Activated T-helper 17 cell treated with anti-CD3 and anti-CD28 coated beads, Interleukin-2, amount 50 U/mL, for 72 hours (primary cell): Measurements from ENCODE around the gene EFHC2. TPM values are rescaled to one million over a fixed set of nuclear protein-coding genes. Genes with fewer than 3 reads are reported as not detected.

Source experiments
- ATAC-seq: fragments of 150-1000 bp; cut with Tn5 transposase; replicated peaks from 2 replicates; pipeline ENCODE4 v1.10.0; 2021; ENCODE audit warnings: mild to moderate bottlenecking, moderate library complexity
- H3K27ac Mint-ChIP-seq: one replicate; pipeline ENCODE4 v1.8.0; 2022; ENCODE audit warnings: mixed read lengths
- H3K27me3 Mint-ChIP-seq: one replicate; pipeline ENCODE4 v1.8.0; 2022; ENCODE audit warnings: mixed read lengths
- H3K36me3 Mint-ChIP-seq: one replicate; pipeline ENCODE4 v1.8.0; 2022; ENCODE audit warnings: low read depth, mild to moderate bottlenecking, mixed read lengths
- H3K4me1 Mint-ChIP-seq: one replicate; pipeline ENCODE4 v1.8.0; 2022; ENCODE audit warnings: mixed read lengths
- H3K4me3 Mint-ChIP-seq: one replicate; pipeline ENCODE4 v1.8.0; 2022; ENCODE audit warnings: mild to moderate bottlenecking, mixed read lengths
- H3K9me3 Mint-ChIP-seq: one replicate; pipeline ENCODE4 v1.8.0; 2022; ENCODE audit warnings: mixed read lengths
- total RNA-seq, 2 donors: library from RNA; stranded (reverse); gene quantifications; one replicate each; pipeline ENCODE4 v1.2.3, GENCODE V29; 2022

EFHC2 gene
- total RNA-seq, 2 donors from 2014 or later, result 0.13 to 0.15 TPM

- H3K36me3 Mint-ChIP-seq, result no peaks in the 10 kb centered on the region
- ATAC-seq, result no peak
- no peaks in the 10 kb centered on the region for H3K27me3 Mint-ChIP-seq
- H3K27ac Mint-ChIP-seq, result no peak overlapping the region
- H3K4me3 Mint-ChIP-seq, result no peak overlapping the region
- no peaks in the 10 kb centered on the region for H3K4me1 Mint-ChIP-seq
- H3K9me3 Mint-ChIP-seq, result peaks cover 4% of the 10 kb centered on the region
Observed at GRCh38 chrX:44106864-44107263, 236.6 kb downstream of the EFHC2 start.

GRCh38 chrX:44105228-44105913 lies 238.1 kb downstream of the EFHC2 start:
- H3K36me3 Mint-ChIP-seq, result no peaks in the 10 kb centered on the region
- no peak overlapping the region for H3K27ac Mint-ChIP-seq
- H3K9me3 Mint-ChIP-seq, result peaks cover 4% of the 10 kb centered on the region
- no peaks in the 10 kb centered on the region for H3K4me1 Mint-ChIP-seq
- H3K4me3 Mint-ChIP-seq, result no peak overlapping the region
- no peaks in the 10 kb centered on the region for H3K27me3 Mint-ChIP-seq
- ATAC-seq, result no peak

- no peak overlapping the region for H3K27ac Mint-ChIP-seq
- H3K9me3 Mint-ChIP-seq, result peaks cover 4% of the 10 kb centered on the region
- H3K27me3 Mint-ChIP-seq, result no peaks in the 10 kb centered on the region
- H3K4me1 Mint-ChIP-seq, result no peaks in the 10 kb centered on the region
- ATAC-seq, result no peak
- no peak overlapping the region for H3K4me3 Mint-ChIP-seq
- no peaks in the 10 kb centered on the region for H3K36me3 Mint-ChIP-seq
Observed at GRCh38 chrX:44104699-44105098, 238.8 kb downstream of the EFHC2 start.

- H3K4me3 Mint-ChIP-seq, result no peak overlapping the region
- no peak for ATAC-seq
- H3K4me1 Mint-ChIP-seq, result no peaks in the 10 kb centered on the region
- no peak overlapping the region for H3K27ac Mint-ChIP-seq
- H3K27me3 Mint-ChIP-seq, result no peaks in the 10 kb centered on the region
- peaks cover under 1% of the 10 kb centered on the region for H3K9me3 Mint-ChIP-seq
- H3K36me3 Mint-ChIP-seq, result no peaks in the 10 kb centered on the region
Observed at GRCh38 chrX:44101281-44101680, 242.2 kb downstream of the EFHC2 start.

- H3K27ac Mint-ChIP-seq, result no peak overlapping the region
- no peak overlapping the region for H3K4me3 Mint-ChIP-seq
- ATAC-seq, result no peak
- no peaks in the 10 kb centered on the region for H3K27me3 Mint-ChIP-seq
- H3K4me1 Mint-ChIP-seq, result no peaks in the 10 kb centered on the region
- H3K36me3 Mint-ChIP-seq, result no peaks in the 10 kb centered on the region
- H3K9me3 Mint-ChIP-seq, result no peaks in the 10 kb centered on the region
Observed at GRCh38 chrX:44099366-44099765, 244.1 kb downstream of the EFHC2 start.

Other genes with a start within 250 kb of the EFHC2 start
- gene FUNDC1, start 199.2 kb upstream of the EFHC2 start, total RNA-seq, result 10 to 100 TPM in 1 of 2 donors, 1 to 10 TPM in 1; 9.9 to 11.1 TPM